ENCODE data around the gene LRRC46. TPM values are rescaled to one million over a fixed set of nuclear protein-coding genes. Genes with fewer than 3 reads are reported as not detected.

LRRC46 gene
- total RNA-seq, 1 donor from 2014 or later, result 0.35 TPM

DNA sequence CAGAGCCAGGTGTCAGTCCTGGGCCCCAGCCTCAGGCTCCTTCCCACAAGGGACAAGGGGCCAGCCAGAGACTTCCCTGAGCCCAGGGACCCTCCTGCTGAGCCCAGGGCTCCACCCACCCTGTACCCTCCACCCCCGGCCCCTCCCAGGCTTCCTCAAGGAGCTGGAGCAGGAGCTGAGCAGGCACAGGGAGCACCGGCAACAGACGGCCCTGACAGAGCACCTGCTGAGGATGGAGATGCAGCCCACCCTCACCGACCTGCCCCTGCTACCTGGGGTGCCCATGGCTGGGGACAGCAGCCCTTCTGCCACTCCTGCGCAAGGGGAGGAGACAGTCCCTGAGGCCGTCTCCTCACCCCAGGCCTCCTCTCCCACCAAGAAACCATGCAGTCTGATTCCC lies 5.1 kb downstream of the LRRC46 start:
- H3K4me3 Mint-ChIP-seq (ENCODE audit: unreplicated experiment), result no peak overlapping the region
- no peaks in the 10 kb centered on the region for H3K27me3 Mint-ChIP-seq (ENCODE audit: low read depth)
- H3K9me3 Mint-ChIP-seq (ENCODE audit: low read depth), result no peaks in the 10 kb centered on the region
- TF ChIP-seq, protein P1, sequence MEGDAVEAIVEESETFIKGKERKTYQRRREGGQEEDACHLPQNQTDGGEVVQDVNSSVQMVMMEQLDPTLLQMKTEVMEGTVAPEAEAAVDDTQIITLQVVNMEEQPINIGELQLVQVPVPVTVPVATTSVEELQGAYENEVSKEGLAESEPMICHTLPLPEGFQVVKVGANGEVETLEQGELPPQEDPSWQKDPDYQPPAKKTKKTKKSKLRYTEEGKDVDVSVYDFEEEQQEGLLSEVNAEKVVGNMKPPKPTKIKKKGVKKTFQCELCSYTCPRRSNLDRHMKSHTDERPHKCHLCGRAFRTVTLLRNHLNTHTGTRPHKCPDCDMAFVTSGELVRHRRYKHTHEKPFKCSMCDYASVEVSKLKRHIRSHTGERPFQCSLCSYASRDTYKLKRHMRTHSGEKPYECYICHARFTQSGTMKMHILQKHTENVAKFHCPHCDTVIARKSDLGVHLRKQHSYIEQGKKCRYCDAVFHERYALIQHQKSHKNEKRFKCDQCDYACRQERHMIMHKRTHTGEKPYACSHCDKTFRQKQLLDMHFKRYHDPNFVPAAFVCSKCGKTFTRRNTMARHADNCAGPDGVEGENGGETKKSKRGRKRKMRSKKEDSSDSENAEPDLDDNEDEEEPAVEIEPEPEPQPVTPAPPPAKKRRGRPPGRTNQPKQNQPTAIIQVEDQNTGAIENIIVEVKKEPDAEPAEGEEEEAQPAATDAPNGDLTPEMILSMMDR (IDR thresholded peaks at IDR 0.05), result no peak
- DNase-seq (ENCODE audit: low spot score), result no peak
- H3K4me1 Mint-ChIP-seq (ENCODE audit: low read depth), result peaks cover 23% of the 10 kb centered on the region
- H3K36me3 Mint-ChIP-seq (ENCODE audit: low read depth), result peaks cover 2% of the 10 kb centered on the region
- H3K27ac Mint-ChIP-seq (ENCODE audit: unreplicated experiment), result no peak overlapping the region

DNA sequence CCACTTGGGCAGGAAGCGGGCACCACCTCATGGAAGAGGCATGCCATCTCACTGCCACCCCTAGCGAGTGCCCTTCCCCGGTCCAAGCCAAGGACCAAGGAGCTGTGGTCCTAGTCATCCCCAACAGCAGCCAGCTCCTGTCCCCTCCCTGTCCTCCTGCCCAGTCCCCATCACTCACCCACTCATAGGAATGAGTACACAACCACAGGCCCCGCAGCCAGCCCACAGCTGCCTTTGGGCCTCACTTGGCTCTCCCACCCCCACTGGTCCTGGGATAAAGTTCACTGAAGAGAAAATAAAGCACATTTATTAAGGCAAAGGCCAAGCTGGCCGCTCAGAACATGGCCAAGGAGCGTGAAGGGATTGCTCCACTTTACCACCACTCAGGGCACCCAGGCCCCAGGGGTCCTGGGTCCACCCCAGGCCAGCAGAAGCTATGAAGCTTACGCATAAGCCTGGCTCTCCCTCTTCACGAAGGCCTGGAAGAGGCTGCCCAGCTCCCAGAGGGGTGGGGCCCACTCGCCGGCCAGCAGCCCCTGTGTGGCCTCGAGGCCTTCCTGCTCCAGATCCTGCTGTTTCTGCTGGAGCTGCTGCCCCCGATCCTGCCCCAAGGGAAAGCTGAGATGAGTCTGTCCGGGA lies 6.0 kb downstream of the LRRC46 start:
- Mint-ChIP-seq H3K36me3 (ENCODE audit: low read depth) (peaks cover 2% of the 10 kb centered on the region), H3K9me3 (ENCODE audit: low read depth) (no peaks in the 10 kb centered on the region), H3K4me1 (ENCODE audit: low read depth) (peaks cover 18% of the 10 kb centered on the region), H3K27me3 (ENCODE audit: low read depth) (no peaks in the 10 kb centered on the region), H3K27ac (ENCODE audit: unreplicated experiment) (no peak overlapping the region), H3K4me3 (ENCODE audit: unreplicated experiment) (no peak overlapping the region)
- TF ChIP-seq, protein P1 (IDR thresholded peaks at IDR 0.05), result no peak
- no peak for DNase-seq (ENCODE audit: low spot score)

DNA sequence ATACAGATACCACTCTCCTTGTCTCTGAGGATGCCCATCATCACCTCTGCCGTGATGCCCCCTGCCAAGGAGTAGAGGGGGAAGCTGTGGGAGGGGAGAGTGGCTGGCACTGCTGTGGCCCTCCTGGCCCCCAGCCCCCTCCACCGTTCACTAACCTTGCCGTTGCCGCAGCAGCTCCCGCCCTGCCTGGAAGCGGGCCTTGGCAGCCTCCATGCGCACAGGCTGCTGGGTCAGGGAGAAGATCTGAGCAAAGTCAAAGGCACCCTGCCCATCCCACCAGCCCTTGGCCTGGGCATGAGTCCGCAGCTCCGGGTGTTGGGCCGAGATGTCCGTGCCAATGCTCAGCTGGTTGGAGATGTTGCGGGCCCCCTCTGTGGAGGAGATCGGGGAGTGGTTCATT lies 7.2 kb downstream of the LRRC46 start:
- TF ChIP-seq, protein P1 (IDR thresholded peaks at IDR 0.05), result no peak
- H3K27me3 Mint-ChIP-seq (ENCODE audit: low read depth), result no peaks in the 10 kb centered on the region
- DNase-seq (ENCODE audit: low spot score), result no peak
- H3K4me1 Mint-ChIP-seq (ENCODE audit: low read depth), result peaks cover 23% of the 10 kb centered on the region
- H3K27ac Mint-ChIP-seq (ENCODE audit: unreplicated experiment), result no peak overlapping the region
- peaks cover 2% of the 10 kb centered on the region for H3K36me3 Mint-ChIP-seq (ENCODE audit: low read depth)
- no peaks in the 10 kb centered on the region for H3K9me3 Mint-ChIP-seq (ENCODE audit: low read depth)
- H3K4me3 Mint-ChIP-seq (ENCODE audit: unreplicated experiment), result no peak overlapping the region

DNA sequence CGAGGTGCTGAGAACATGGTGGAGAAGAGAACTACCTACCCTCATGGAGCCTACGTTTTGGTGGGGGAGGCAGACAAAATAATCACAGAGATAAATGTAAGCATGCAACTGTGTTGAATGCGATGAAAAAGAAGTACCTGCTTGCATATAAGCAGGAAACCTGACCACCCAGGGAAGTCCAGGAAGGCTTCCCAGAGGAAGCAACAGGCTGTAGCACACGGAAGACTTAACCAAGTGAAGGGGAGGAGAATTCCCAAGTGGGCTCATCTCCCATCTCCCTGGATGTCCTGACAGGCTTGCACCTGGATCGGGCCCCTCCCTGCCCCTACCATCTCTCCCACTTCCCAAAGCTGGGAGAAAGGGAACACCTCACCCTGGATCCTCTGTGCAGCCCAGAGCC lies 7.6 kb downstream of the LRRC46 start:
- Mint-ChIP-seq H3K36me3 (ENCODE audit: low read depth) (peaks cover 2% of the 10 kb centered on the region), H3K9me3 (ENCODE audit: low read depth) (no peaks in the 10 kb centered on the region), H3K4me1 (ENCODE audit: low read depth) (peaks cover 23% of the 10 kb centered on the region), H3K27me3 (ENCODE audit: low read depth) (no peaks in the 10 kb centered on the region), H3K4me3 (ENCODE audit: unreplicated experiment) (no peak overlapping the region), H3K27ac (ENCODE audit: unreplicated experiment) (no peak overlapping the region)
- TF ChIP-seq, protein P1 (IDR thresholded peaks at IDR 0.05), result no peak
- DNase-seq (ENCODE audit: low spot score), result no peak

DNA sequence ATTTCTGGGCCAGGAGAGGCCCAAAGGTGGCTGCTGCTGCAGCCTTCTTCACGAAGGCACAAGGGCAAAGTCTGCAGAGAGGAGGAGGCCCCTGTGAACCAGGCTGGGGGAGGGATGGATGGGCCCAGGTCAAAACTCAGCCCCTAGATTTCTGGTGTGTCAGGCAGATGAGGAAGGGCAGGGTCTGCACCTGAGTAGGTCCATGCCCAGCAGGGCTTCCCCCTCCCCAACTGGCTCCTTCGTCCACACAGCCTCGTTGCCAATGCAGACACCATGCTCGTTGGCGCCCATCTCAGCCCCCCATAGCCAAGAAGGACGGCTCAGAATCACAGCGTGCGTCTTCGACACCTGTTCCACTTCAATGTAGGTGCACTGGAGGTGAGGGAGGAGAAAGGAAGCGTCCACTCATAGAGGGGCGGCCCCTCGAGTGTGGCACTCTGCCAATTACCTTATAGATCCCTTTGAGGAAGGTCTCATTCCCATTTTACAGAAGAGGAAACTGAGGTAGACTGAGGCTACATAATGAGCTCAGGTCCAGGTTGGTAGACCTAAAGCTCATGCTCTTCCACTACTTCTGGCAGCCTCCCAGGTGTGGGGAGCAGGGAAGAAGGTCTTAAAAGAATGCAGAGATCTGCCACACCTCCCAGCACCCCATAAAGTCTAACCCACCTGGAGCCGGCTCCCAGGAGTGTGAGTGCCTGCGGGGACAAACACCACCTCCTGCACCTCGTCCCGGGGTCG lies 8.7 kb downstream of the LRRC46 start:
- Mint-ChIP-seq H3K27me3 (ENCODE audit: low read depth) (peaks cover 3% of the 10 kb centered on the region), H3K27ac (ENCODE audit: unreplicated experiment) (no peak overlapping the region), H3K4me3 (ENCODE audit: unreplicated experiment) (peak overlapping the region; percentile 97), H3K36me3 (ENCODE audit: low read depth) (peaks cover 2% of the 10 kb centered on the region), H3K9me3 (ENCODE audit: low read depth) (no peaks in the 10 kb centered on the region), H3K4me1 (ENCODE audit: low read depth) (peaks cover 23% of the 10 kb centered on the region)
- no peak for DNase-seq (ENCODE audit: low spot score)
- TF ChIP-seq, protein P1 (IDR thresholded peaks at IDR 0.05), result no peak

Measured in chondrocyte (in vitro differentiated cells).